Measurements from ENCODE around the gene TMEM203.

- TF ChIP-seq EZH2phosphoT487 (IDR thresholded peaks at IDR 0.05; ENCODE audit: borderline replicate concordance, low read length) (peak; percentile 93), CTCF (conservative IDR thresholded peaks at IDR 0.05; ENCODE audit: low read depth, low read length) (peak; percentile 84), EZH2 (IDR thresholded peaks at IDR 0.05; ENCODE audit: low read length, unreplicated experiment) (no peak)
Measured at GRCh38 chr9:137227054-137227852, 21.8 kb upstream of the TMEM203 start, which contains the start of gene RNF224.

Measured in PC-3 (cell line).